ENCODE measurements around the gene FLRT2.

- TF ChIP-seq CTCF (IDR thresholded peaks at IDR 0.05) (no peak), POLR2A (IDR thresholded peaks at IDR 0.05) (no peak)
Measured at GRCh38 chr14:85536833-85537190, 6.9 kb downstream of the FLRT2 start.
